Measurements from ENCODE around the gene ZDHHC14. TPM values are rescaled to one million over a fixed set of nuclear protein-coding genes. Genes with fewer than 3 reads are reported as not detected.

ZDHHC14 gene
- total RNA-seq, 1 experiment from 2014 or later, result 4.9 TPM

DNA sequence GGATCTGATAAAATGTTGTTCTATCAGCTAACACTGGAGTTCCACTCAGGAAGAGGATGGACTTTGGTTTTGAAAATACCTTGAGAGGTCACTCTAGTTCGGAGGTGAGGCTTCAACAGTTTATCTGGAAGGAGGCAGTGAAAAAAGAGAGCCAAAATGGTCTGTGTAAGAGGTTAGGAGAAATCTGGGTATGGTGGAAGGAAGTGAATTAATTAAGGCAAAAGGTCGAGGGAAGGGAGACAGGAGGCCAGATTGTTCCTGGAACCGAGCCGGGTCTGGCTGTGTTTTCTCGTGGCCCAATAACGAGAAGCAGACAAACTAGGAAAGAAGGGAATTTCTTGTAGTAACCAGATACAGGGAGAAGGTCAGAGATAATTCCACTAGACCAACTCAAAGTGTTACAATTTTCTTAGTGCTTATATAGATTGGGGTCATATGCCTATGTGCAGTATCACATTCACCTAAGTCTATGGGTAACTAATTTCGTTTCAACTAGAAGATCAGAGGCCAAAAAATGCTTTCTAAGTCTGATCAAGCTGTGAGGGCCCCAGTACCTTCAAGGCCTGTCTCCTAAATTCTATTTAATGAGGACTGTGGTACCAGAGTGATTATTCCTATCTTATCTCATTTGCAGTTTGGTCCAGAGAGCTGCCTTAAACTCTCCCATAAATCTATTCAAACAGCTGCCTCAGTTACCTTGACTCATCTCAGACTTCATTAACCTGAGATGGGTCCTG, 346.1 kb downstream of the ZDHHC14 start:
- Histone ChIP-seq H3K9me3 (ENCODE audit: low read length) (no peaks in the 10 kb centered on the region), H2AFZ (ENCODE audit: low read length) (no peak overlapping the region), H3K79me2 (ENCODE audit: low read length) (no peaks in the 10 kb centered on the region), H3K9ac (ENCODE audit: low read length) (no peak overlapping the region), H3K4me2 (ENCODE audit: low read length) (no peak overlapping the region), H3K27ac (ENCODE audit: low read length) (no peak overlapping the region), H3F3A (ENCODE audit: low read length, unreplicated experiment) (no peaks in the 10 kb centered on the region), H3K4me3 (ENCODE audit: low read length) (no peak overlapping the region), H3K9me2 (replicated peaks; ENCODE audit: low read length) (no peaks in the 10 kb centered on the region), H3K36me3 (ENCODE audit: low read depth, low read length) (no peaks in the 10 kb centered on the region), H3K4me1 (ENCODE audit: insufficient read depth, low read length) (no peaks in the 10 kb centered on the region), H4K20me1 (ENCODE audit: low read length) (no peaks in the 10 kb centered on the region), H3K27me3 (ENCODE audit: low read length) (no peaks in the 10 kb centered on the region)
- ChIA-PET CTCF (no interaction called here), POLR2A (ENCODE audit: unreplicated experiment) (interaction anchor here (0.6 kb wide), 1 partner anchor 82 kb away, joined by 3 read pairs; no protein-coding TSS in a partner anchor)
- intact Hi-C loops (cut with micrococcal nuclease), result no loop called here
- DNase-seq (no peak), ATAC-seq (no peak)
- no TSS peak for BruUV-seq (replicated peaks)
- no peak for TF ChIP-seq EZH2 (IDR thresholded peaks at IDR 0.05; ENCODE audit: low read length, unreplicated experiment)
- TF ChIP-seq EZH2phosphoT487 (IDR thresholded peaks at IDR 0.05; ENCODE audit: borderline replicate concordance, low read length), result no peak
- no peak for TF ChIP-seq CTCF (conservative IDR thresholded peaks at IDR 0.05; ENCODE audit: low read depth, low read length)

Small RNAs within 50 kb of the gene (microRNA-seq; reads per million reads assigned to microRNA genes)
- gene MIR3692 (ENCODE audit: unreplicated experiment), result not detected

Other genes with a start within 250 kb of the ZDHHC14 start
- gene TMEM242, start 57.7 kb upstream of the ZDHHC14 start, total RNA-seq (2014; rRNA removed), result 7.9 and 10.3 TPM in 2 replicates

Measured in PC-3 (cell line).